Measurements from ENCODE around the gene ZMAT5. TPM values are rescaled to one million over a fixed set of nuclear protein-coding genes. Genes with fewer than 3 reads are reported as not detected.

Gene ZMAT5
- total and polyA plus RNA-seq, 12 donors: 15.1 to 46.7 (median 21.0) TPM

DNA sequence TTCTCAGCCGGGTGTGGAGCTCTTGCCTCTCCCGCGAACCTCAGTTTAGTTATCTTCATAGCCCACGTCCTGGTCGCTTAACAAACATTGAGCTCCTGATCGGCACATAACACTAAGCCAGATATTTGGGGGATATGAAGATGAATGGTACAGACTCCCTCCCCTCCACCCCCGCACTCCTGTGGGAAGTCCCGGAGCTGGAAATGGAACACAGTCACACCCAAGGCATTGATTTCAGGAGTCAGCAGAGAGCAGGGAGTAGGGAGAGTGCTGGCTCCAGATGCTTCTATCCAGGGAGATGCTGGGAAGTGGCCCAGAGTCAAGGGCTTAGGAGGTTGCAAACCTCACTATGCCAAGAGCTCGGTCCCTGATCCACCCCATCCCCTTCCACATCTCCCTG lies 73.1 kb downstream of the ZMAT5 start:
- ATAC-seq (peak in 3 of 8 donors; percentile 13 to 50 (median 23)), DNase-seq (no peak)
- Histone ChIP-seq H3K36me3 (peaks cover 0 to 69% (median 9%) of the 10 kb centered on the region in 9 donors), H3K9me3 (no peaks in the 10 kb centered on the region), H3K4me3 (no peak overlapping the region), H3K27me3 (no peaks in the 10 kb centered on the region), H3K4me1 (no peaks in the 10 kb centered on the region), H3K27ac (no peak overlapping the region)
- TF ChIP-seq, protein P1, sequence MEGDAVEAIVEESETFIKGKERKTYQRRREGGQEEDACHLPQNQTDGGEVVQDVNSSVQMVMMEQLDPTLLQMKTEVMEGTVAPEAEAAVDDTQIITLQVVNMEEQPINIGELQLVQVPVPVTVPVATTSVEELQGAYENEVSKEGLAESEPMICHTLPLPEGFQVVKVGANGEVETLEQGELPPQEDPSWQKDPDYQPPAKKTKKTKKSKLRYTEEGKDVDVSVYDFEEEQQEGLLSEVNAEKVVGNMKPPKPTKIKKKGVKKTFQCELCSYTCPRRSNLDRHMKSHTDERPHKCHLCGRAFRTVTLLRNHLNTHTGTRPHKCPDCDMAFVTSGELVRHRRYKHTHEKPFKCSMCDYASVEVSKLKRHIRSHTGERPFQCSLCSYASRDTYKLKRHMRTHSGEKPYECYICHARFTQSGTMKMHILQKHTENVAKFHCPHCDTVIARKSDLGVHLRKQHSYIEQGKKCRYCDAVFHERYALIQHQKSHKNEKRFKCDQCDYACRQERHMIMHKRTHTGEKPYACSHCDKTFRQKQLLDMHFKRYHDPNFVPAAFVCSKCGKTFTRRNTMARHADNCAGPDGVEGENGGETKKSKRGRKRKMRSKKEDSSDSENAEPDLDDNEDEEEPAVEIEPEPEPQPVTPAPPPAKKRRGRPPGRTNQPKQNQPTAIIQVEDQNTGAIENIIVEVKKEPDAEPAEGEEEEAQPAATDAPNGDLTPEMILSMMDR (IDR thresholded peaks at IDR 0.05): no peak
- intact Hi-C loops (cut with DNase I): loop anchor here in 5 of 10 donors (5.0 to 10.0 kb wide), 5 partner anchors 311 to 394 kb away; partner anchors contain the start of gene HORMAD2 (in 1 of the 5)
- WGBS, 2 donors: 55 to 80% methylated on average over 9 of the region's 9 CpGs

DNA sequence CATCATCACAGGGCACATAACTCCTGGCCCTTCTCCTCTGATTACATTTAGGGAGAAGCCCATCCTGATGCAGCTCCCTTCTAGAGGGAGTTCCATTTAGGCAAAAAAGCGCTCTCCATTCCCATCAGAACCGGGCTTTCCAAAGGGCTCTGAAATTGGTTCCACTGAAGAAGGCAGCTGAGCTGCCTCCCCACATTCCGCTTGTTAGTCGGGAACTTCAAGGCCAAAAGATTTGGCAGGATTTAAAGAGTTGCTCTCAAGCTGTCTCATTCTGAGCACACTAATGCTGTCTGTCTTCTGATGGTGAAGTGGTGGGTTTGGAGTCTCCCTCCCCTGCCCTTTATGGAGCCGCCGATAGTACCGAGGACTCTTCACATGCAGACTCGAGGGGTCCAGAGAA lies 73.6 kb downstream of the ZMAT5 start:
- 84 to 85% methylated on average over 8 of the region's 8 CpGs for WGBS, 2 donors
- ATAC-seq (no peak), DNase-seq (no peak)
- H3K4me1 ChIP-seq: no peaks in the 10 kb centered on the region
- TF ChIP-seq, protein P1 (IDR thresholded peaks at IDR 0.05): no peak
- no peak overlapping the region for H3K27ac ChIP-seq
- H3K9me3 ChIP-seq: no peaks in the 10 kb centered on the region
- intact Hi-C loops (cut with DNase I): loop anchor here in 5 of 10 donors (5.0 to 10.0 kb wide), 5 partner anchors 312 to 394 kb away; partner anchors contain the start of gene HORMAD2 (in 1 of the 5)
- no peak overlapping the region for H3K4me3 ChIP-seq
- no peaks in the 10 kb centered on the region for H3K27me3 ChIP-seq
- peaks cover 0 to 74% (median 9%) of the 10 kb centered on the region in 9 donors for H3K36me3 ChIP-seq

DNA sequence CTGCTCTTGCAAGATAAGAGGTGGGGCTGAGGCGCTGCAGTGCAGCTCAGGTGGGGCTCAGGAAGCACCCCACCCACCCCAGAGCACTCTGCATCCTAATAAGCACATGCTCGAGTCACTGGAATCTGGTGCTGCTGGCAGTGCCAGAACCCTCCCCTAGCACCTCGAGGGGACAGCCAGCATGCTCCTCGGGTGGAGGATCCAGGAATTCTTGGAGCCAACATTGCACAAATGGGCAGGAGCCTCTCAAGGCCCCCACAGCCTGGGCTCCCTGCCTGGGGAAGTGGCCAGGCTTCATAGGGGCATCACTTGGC lies 74.5 kb downstream of the ZMAT5 start:
- peaks cover 0 to 75% (median 14%) of the 10 kb centered on the region in 9 donors for H3K36me3 ChIP-seq
- 54 to 67% methylated on average over 4 of the region's 4 CpGs for WGBS, 2 donors
- intact Hi-C loops (cut with DNase I): loop anchor here in 5 of 10 donors (5.0 to 10.0 kb wide), 5 partner anchors 313 to 395 kb away; partner anchors contain the start of gene HORMAD2 (in 1 of the 5)

DNA sequence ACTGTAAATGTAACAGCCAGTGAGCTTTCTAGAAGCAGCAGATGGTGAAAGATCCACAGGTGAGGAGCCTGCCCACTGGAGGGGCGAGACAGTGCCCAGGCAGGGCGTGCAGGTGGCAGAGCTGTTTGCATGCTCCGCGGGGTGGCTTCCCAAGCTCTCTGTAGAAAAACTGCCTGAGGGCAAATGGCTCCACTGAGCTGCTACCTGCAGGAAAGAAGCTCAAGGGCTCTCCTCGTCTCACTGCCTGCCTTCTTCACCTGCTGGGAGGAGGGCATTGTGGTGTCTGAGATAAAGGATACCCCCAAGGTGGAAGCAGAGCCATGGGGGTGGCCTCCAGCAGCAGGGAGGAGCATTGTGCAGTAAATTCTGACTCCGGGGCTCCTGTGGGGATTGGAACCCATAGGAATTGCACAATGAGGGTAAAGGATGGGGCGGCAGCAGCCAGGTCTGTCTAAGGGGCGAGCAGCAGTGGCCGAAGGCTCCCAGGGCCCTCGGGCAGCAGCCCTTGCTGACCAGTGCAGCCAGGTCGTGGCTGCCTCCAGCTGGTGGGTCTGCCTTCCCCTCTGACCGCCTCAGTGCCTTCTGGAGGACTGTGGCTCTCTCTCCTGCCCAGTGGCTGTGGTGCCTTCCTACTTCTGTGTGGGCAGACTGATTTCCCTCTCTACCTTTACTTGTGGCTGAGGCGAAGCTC lies 75.0 kb downstream of the ZMAT5 start:
- no peak for ATAC-seq
- Histone ChIP-seq H3K27me3 (no peaks in the 10 kb centered on the region), H3K36me3 (peaks cover 0 to 76% (median 19%) of the 10 kb centered on the region in 9 donors), H3K27ac (no peak overlapping the region), H3K4me1 (no peaks in the 10 kb centered on the region), H3K9me3 (no peaks in the 10 kb centered on the region), H3K4me3 (no peak overlapping the region)
- intact Hi-C loops (cut with DNase I): loop anchor here in 6 of 10 donors (2.0 to 10.0 kb wide), 6 partner anchors 313 to 397 kb away; partner anchors contain the start of gene HORMAD2 (in 1 of the 6)
- TF ChIP-seq, protein P1 (IDR thresholded peaks at IDR 0.05): no peak
- no peak for DNase-seq
- 89 to 90% methylated on average over 13 of the region's 13 CpGs for WGBS, 2 donors

More for the DNA sequence above, 74.5 kb downstream of the ZMAT5 start:
- Histone ChIP-seq H3K27ac (no peak overlapping the region), H3K4me3 (no peak overlapping the region), H3K4me1 (no peaks in the 10 kb centered on the region), H3K27me3 (no peaks in the 10 kb centered on the region), H3K9me3 (no peaks in the 10 kb centered on the region)
- ATAC-seq (no peak), DNase-seq (no peak)
- TF ChIP-seq, protein P1 (IDR thresholded peaks at IDR 0.05): no peak
